CD4-positive, alpha-beta T cell treated with Interleukin-17A for 4 hours (primary cell): ENCODE data around the gene PDE3A.
"Not testable (repeated sequence)": the region's sequence is repeated elsewhere in the genome, so short reads cannot be mapped to it uniquely, and the experiment has no call there.

Experiments
- DNase-seq: peaks from one replicate; pipeline ENCODE4 v3.0.0-alpha.2; 2020; ENCODE audit warnings: mixed read lengths

Gene PDE3A

GRCh38 chr12:20503858-20504257 is 135.5 kb downstream of the PDE3A start:
- no peak for DNase-seq

- no peak for DNase-seq
Measured at GRCh38 chr12:20505056-20505455, 136.7 kb downstream of the PDE3A start.

GRCh38 chr12:20507056-20507455 is 138.7 kb downstream of the PDE3A start:
- DNase-seq = no peak

GRCh38 chr12:20507711-20508110 is 139.4 kb downstream of the PDE3A start:
- no peak for DNase-seq

GRCh38 chr12:20508359-20508758 is 140.0 kb downstream of the PDE3A start:
- no peak for DNase-seq

- DNase-seq = no peak
Measured at GRCh38 chr12:20508962-20509361, 140.6 kb downstream of the PDE3A start.

GRCh38 chr12:20510811-20511210 is 142.5 kb downstream of the PDE3A start:
- no peak for DNase-seq

- no peak for DNase-seq
Measured at GRCh38 chr12:20513189-20513588, 144.9 kb downstream of the PDE3A start.

- DNase-seq = no peak
Measured at GRCh38 chr12:20514598-20514997, 146.3 kb downstream of the PDE3A start.

- DNase-seq = no peak
Measured at GRCh38 chr12:20520532-20520931, 152.2 kb downstream of the PDE3A start.

- no peak for DNase-seq
Measured at GRCh38 chr12:20523658-20524057, 155.3 kb downstream of the PDE3A start.

GRCh38 chr12:20524113-20524512 is 155.8 kb downstream of the PDE3A start:
- DNase-seq = no peak

- DNase-seq = no peak
Measured at GRCh38 chr12:20525064-20525610, 156.8 kb downstream of the PDE3A start.

- DNase-seq = no peak
Measured at GRCh38 chr12:20527417-20528163, 159.3 kb downstream of the PDE3A start.

- DNase-seq = no peak
Measured at GRCh38 chr12:20528208-20528607, 159.9 kb downstream of the PDE3A start.

- no peak for DNase-seq
Measured at GRCh38 chr12:20546267-20546666, 177.9 kb downstream of the PDE3A start.

- DNase-seq = no peak
Measured at GRCh38 chr12:20547816-20548575, 179.7 kb downstream of the PDE3A start.

GRCh38 chr12:20548611-20549010 is 180.3 kb downstream of the PDE3A start:
- DNase-seq = no peak

GRCh38 chr12:20549108-20549719 is 180.9 kb downstream of the PDE3A start:
- DNase-seq = no peak

GRCh38 chr12:20551742-20552442 is 183.6 kb downstream of the PDE3A start:
- not testable (repeated sequence) for DNase-seq

GRCh38 chr12:20552586-20552985 is 184.2 kb downstream of the PDE3A start:
- not testable (repeated sequence) for DNase-seq

GRCh38 chr12:20555015-20555414 is 186.7 kb downstream of the PDE3A start:
- no peak for DNase-seq

GRCh38 chr12:20555771-20556170 is 187.4 kb downstream of the PDE3A start:
- DNase-seq = no peak
